ENCODE measurements around the gene CREB1. TPM values are rescaled to one million over a fixed set of nuclear protein-coding genes. Genes with fewer than 3 reads are reported as not detected.
A peak's percentile ranks its signal among the peaks of the same experiment; 100 is the strongest.
"Not testable (repeated sequence)": the region's sequence is repeated elsewhere in the genome, so short reads cannot be mapped to it uniquely, and the experiment has no call there.

Gene CREB1
- total RNA-seq, 1 experiment from 2014 or later: 73.3 TPM

- DNase-seq (ENCODE audit: low spot score): peak; percentile 89
These were observed 87.4 kb downstream of the CREB1 start for GRCh38 chr2:207617011-207617671.

- no peak for DNase-seq (ENCODE audit: low spot score)
These were observed 90.0 kb downstream of the CREB1 start for GRCh38 chr2:207619764-207620203.

GRCh38 chr2:207621501-207622039 lies 91.8 kb downstream of the CREB1 start:
- DNase-seq (ENCODE audit: low spot score): no peak

GRCh38 chr2:207624185-207625013 lies 94.6 kb downstream of the CREB1 start:
- DNase-seq (ENCODE audit: low spot score): peak; percentile 50

- peak; percentile 78 for DNase-seq (ENCODE audit: low spot score)
These were observed 95.5 kb downstream of the CREB1 start, which contains the start of gene METTL21A for GRCh38 chr2:207625014-207625907. METTL21A (minus strand) TSS chr2:207625394; CDS start chr2:207624375, 1,019 bp downstream.

- DNase-seq (ENCODE audit: low spot score): no peak
These were observed 99.8 kb downstream of the CREB1 start for GRCh38 chr2:207629553-207629952.

- DNase-seq (ENCODE audit: low spot score): no peak
These were observed 100.7 kb downstream of the CREB1 start for GRCh38 chr2:207630491-207630890.

- DNase-seq (ENCODE audit: low spot score): peak; percentile 68
These were observed 103.1 kb downstream of the CREB1 start for GRCh38 chr2:207632575-207633493.

GRCh38 chr2:207633686-207634085 lies 103.9 kb downstream of the CREB1 start:
- DNase-seq (ENCODE audit: low spot score): no peak

GRCh38 chr2:207635468-207636200 lies 105.9 kb downstream of the CREB1 start:
- DNase-seq (ENCODE audit: low spot score): peak; percentile 14

- DNase-seq (ENCODE audit: low spot score): not testable (repeated sequence)
These were observed 109.5 kb downstream of the CREB1 start for GRCh38 chr2:207639288-207639687.

GRCh38 chr2:207640160-207640559 lies 110.4 kb downstream of the CREB1 start:
- DNase-seq (ENCODE audit: low spot score): no peak

- DNase-seq (ENCODE audit: low spot score): no peak
These were observed 110.9 kb downstream of the CREB1 start for GRCh38 chr2:207640661-207641060.

GRCh38 chr2:207643892-207644291 lies 114.1 kb downstream of the CREB1 start:
- no peak for DNase-seq (ENCODE audit: low spot score)

GRCh38 chr2:207646582-207646981 lies 116.8 kb downstream of the CREB1 start:
- DNase-seq (ENCODE audit: low spot score): not testable (repeated sequence)

Data from A172 (cell line).